Measurements from ENCODE around the gene CLRN3. TPM values are rescaled to one million over a fixed set of nuclear protein-coding genes. Genes with fewer than 3 reads are reported as not detected.

Gene CLRN3
- total and polyA plus RNA-seq, 2 donors (not counting 1 experiment from before 2014, with no cell fraction given) = not detected

- Histone ChIP-seq H4K20me1 (ENCODE audit: control insufficient read depth, insufficient read depth, low read length, poor library complexity, severe bottlenecking) (no peaks in the 10 kb centered on the region), H3K9me3 (ENCODE audit: control extremely low read depth in 1 of 3, control insufficient read depth in 2 of 3, insufficient read depth in 1 of 3, low read length in 2 of 3) (peaks cover 0 to 3% (median 0%) of the 10 kb centered on the region in 3 donors), H3K4me1 (ENCODE audit: control insufficient read depth in 2 of 2, insufficient read depth in 2 of 2, low read length in 2 of 2) (no peaks in the 10 kb centered on the region), H3K27me3 (replicated peaks in 1 of 4; ENCODE audit: control extremely low read depth in 1 of 4, control insufficient read depth in 3 of 4, insufficient read depth in 4 of 4, low read length in 3 of 4) (no peaks in the 10 kb centered on the region), H3K79me2 (ENCODE audit: control insufficient read depth, insufficient read depth, low read length) (no peaks in the 10 kb centered on the region), H2AFZ (ENCODE audit: insufficient read depth, low read depth, low read length, poor library complexity, severe bottlenecking) (no peak overlapping the region), H3K27ac (ENCODE audit: low read length in 2 of 2) (no peak overlapping the region), H3K4me2 (replicated peaks; ENCODE audit: low read depth, low read length, poor library complexity, severe bottlenecking) (no peak overlapping the region), H3K9ac (ENCODE audit: low read length) (no peak overlapping the region), H3K36me3 (replicated peaks in 1 of 2; ENCODE audit: control extremely low read depth in 1 of 2, control insufficient read depth in 1 of 2, extremely low read depth in 1 of 2, insufficient read depth in 2 of 2, low read length in 1 of 2) (no peaks in the 10 kb centered on the region), H3K4me3 (ENCODE audit: control extremely low read depth in 1 of 5, extremely low read depth in 1 of 5, insufficient read depth in 1 of 5, low read depth in 2 of 5, low read length in 4 of 5) (no peak overlapping the region)
- H3K9me3 Mint-ChIP-seq (ENCODE audit: insufficient read depth) = no peaks in the 10 kb centered on the region
- POLR2A ChIA-PET = no interaction called here
- TF ChIP-seq CTCF (IDR thresholded peaks at IDR 0.05) = no peak
- TF ChIP-seq EZH2 (IDR thresholded peaks at IDR 0.05; ENCODE audit: borderline replicate concordance, insufficient read depth, low read depth, low read length, poor library complexity, severe bottlenecking) = no peak
- DNase-seq = no peak
- no peak overlapping the region for H3K27ac Mint-ChIP-seq
- no peak for ATAC-seq (ENCODE audit: low read depth)
- 93% methylated on average over 12 of the region's 13 CpGs for WGBS (ENCODE audit: insufficient coverage)
- CTCF ChIA-PET = interaction anchor here (2.4 kb wide), 1 partner anchor 14 kb away, joined by 8 read pairs; no protein-coding TSS in a partner anchor
- peaks cover 23% of the 10 kb centered on the region for H3K27me3 Mint-ChIP-seq
- no peak overlapping the region for H3K4me3 Mint-ChIP-seq
- no peaks in the 10 kb centered on the region for H3K4me1 Mint-ChIP-seq
- intact Hi-C loops (cut with micrococcal nuclease) = no loop called here
Observed at GRCh38 chr10:127840884-127841283, 51.9 kb downstream of the CLRN3 start.

- Histone ChIP-seq H3K4me1 (ENCODE audit: control insufficient read depth in 2 of 2, insufficient read depth in 2 of 2, low read length in 2 of 2) (no peaks in the 10 kb centered on the region), H3K27ac (ENCODE audit: low read length in 2 of 2) (no peak overlapping the region), H3K9ac (ENCODE audit: low read length) (no peak overlapping the region), H3K79me2 (ENCODE audit: control insufficient read depth, insufficient read depth, low read length) (no peaks in the 10 kb centered on the region), H3K27me3 (replicated peaks in 1 of 4; ENCODE audit: control extremely low read depth in 1 of 4, control insufficient read depth in 3 of 4, insufficient read depth in 4 of 4, low read length in 3 of 4) (no peaks in the 10 kb centered on the region), H2AFZ (ENCODE audit: insufficient read depth, low read depth, low read length, poor library complexity, severe bottlenecking) (no peak overlapping the region), H3K4me2 (replicated peaks; ENCODE audit: low read depth, low read length, poor library complexity, severe bottlenecking) (no peak overlapping the region), H3K4me3 (ENCODE audit: control extremely low read depth in 1 of 5, extremely low read depth in 1 of 5, insufficient read depth in 1 of 5, low read depth in 2 of 5, low read length in 4 of 5) (no peak overlapping the region), H3K36me3 (replicated peaks in 1 of 2; ENCODE audit: control extremely low read depth in 1 of 2, control insufficient read depth in 1 of 2, extremely low read depth in 1 of 2, insufficient read depth in 2 of 2, low read length in 1 of 2) (no peaks in the 10 kb centered on the region), H4K20me1 (ENCODE audit: control insufficient read depth, insufficient read depth, low read length, poor library complexity, severe bottlenecking) (no peaks in the 10 kb centered on the region), H3K9me3 (ENCODE audit: control extremely low read depth in 1 of 3, control insufficient read depth in 2 of 3, insufficient read depth in 1 of 3, low read length in 2 of 3) (no peaks in the 10 kb centered on the region)
- Mint-ChIP-seq H3K9me3 (ENCODE audit: insufficient read depth) (no peaks in the 10 kb centered on the region), H3K4me1 (no peaks in the 10 kb centered on the region), H3K27ac (no peak overlapping the region), H3K4me3 (no peak overlapping the region), H3K27me3 (peaks cover 38% of the 10 kb centered on the region)
- 93% methylated on average over 5 of the region's 6 CpGs for WGBS (ENCODE audit: insufficient coverage)
- intact Hi-C loops (cut with micrococcal nuclease) = no loop called here
- DNase-seq (no peak), ATAC-seq (ENCODE audit: low read depth) (no peak)
- CTCF ChIA-PET = interaction anchor here (1.3 kb wide), 1 partner anchor 17 kb away, joined by 4 read pairs; no protein-coding TSS in a partner anchor
- POLR2A ChIA-PET = no interaction called here
- TF ChIP-seq EZH2 (IDR thresholded peaks at IDR 0.05; ENCODE audit: borderline replicate concordance, insufficient read depth, low read depth, low read length, poor library complexity, severe bottlenecking) (no peak), CTCF (IDR thresholded peaks at IDR 0.05) (no peak)
Observed at GRCh38 chr10:127836966-127837365, 55.8 kb downstream of the CLRN3 start.

All from B cell (primary cell).